H1 (cell line): ENCODE data around the gene FLNC. TPM values are rescaled to one million over a fixed set of nuclear protein-coding genes. Genes with fewer than 3 reads are reported as not detected.
A peak's percentile ranks its signal among the peaks of the same experiment; 100 is the strongest.

Source experiments
- ASH2L ChIP-seq: fragments of 200-600, 300-600 bp; sonication (generic); IDR thresholded peaks from one replicate; pipeline ENCODE4 v1.7.1; 2017; ENCODE audit warnings: low read length
- JUND ChIP-seq: IDR thresholded peaks from 2 replicates; pipeline ENCODE4 v1.6.1; 2011; ENCODE audit warnings: mild to moderate bottlenecking, improper control_type of control experiment, low read length
- SIX5 ChIP-seq: IDR thresholded peaks from 2 replicates; pipeline ENCODE4 v1.6.1; 2011; ENCODE audit warnings: mild to moderate bottlenecking, low read depth, low read length
- polyA plus RNA-seq, 7 experiments: library from polyadenylated mRNA; depleted of rRNA in 3 of 7; stranded (reverse) in 5 of 7; unstranded in 2 of 7; fragments of >200 nt in 5 of 7; fragments of 200-250 nt in 2 of 7; gene quantifications; 1 replicate in 5 of 7; 2 replicates in 1 of 7; 4 replicates in 1 of 7; pipeline versions ENCODE4 v1.2.1 to v1.2.3, GENCODE V29; 2011 to 2013; ENCODE audit warnings: missing spikeins in 2 of 7, mixed read lengths in 2 of 7
- total RNA-seq: library from RNA; stranded (reverse); fragmentation: NEBNext Ultra II Directional; extraction: Animal tissue kit (Norgen Biotek cat#: 25700); gene quantifications from 2 replicates; pipeline ENCODE4 v1.2.1, GENCODE V29; 2021

FLNC gene
- total and polyA plus RNA-seq, 2 of the 8 experiments (the other 6 are each of a cell fraction or from before 2014, with no cell fraction given), result 1.9 to 10.7 TPM

DNA sequence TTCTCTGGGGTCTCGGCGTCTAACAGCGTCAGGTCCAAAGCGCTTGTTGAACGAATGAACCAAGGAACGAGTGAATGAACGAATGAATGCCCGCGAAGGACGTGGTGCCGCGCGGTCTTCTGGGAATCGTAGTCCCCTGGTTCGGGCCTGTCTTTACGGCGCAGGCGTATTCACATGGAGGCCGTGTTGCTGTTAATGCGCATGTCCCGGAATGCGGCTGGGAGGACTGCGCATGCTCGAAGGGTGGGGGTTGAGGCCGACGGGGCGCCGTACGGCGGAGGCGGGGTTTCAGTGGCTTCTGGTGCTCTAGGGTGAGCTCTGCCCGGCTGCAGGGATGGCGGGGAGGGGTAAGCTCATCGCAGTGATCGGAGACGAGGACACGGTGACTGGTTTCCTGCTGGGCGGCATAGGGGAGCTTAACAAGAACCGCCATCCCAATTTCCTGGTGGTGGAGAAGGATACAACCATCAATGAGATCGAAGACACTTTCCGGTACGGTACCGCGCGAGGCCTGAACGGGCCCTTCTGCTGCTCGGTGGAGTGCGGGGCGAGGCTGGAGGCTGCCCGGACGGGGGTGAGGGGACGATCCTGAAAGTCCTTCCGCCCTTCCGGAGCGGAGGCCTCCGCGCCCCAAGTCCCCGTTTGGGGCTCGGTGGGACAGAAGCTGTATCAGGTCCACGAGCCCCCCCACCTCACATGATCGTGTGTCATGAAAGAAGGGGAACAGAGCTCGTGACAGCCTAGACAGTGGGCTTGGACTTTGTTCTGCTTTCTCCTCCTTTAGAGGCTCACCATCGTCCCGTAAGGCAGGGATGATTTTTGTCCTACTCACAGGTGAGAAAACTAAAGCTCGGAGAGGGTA lies 32.6 kb downstream of the FLNC start, which contains the start of gene ATP6V1F (continued):
- TF ChIP-seq JUND (no peak), ASH2L (peak; percentile 79), SIX5 (peak; percentile 58)
- TF ChIP-seq, all 59 proteins: peak for 10
